HEK293 (cell line): Measurements from ENCODE around the gene PCDHGB7.

ENCODE experiments used
- CTCF ChIA-PET: fragments of 350-600 bp; formaldehyde crosslinking; extraction: SDS; loops from one replicate; lab custom pipeline; 2021; ENCODE audit warnings: antibody characterized with exemption; lab: Yijun Ruan, JAX
- POLR2A ChIA-PET: fragments of 300-600 bp; formaldehyde crosslinking; extraction: SDS; loops from one replicate; lab custom pipeline; 2020; ENCODE audit warnings: antibody characterized with exemption, inconsistent platforms; lab: Yijun Ruan, JAX
- H3K27ac ChIP-seq: fragments of 200-500 bp; sonication (Bioruptor generic); 2 replicates; pipeline ENCODE4 v1.5.1; 2014; ENCODE audit warnings: low read depth, low read length, control low read depth, inconsistent platforms; ENCODE audit errors: extremely low read depth
- H3K36me3 ChIP-seq, 2 experiments: fragments of 200-500 bp in 1 of 2; sonication (Bioruptor generic) in 1 of 2; 1 replicate in 1 of 2; 2 replicates in 1 of 2; pipeline ENCODE4 v1.5.1; 2014 to 2017; ENCODE audit warnings: inconsistent platforms in 2 of 2, low read length in 2 of 2; ENCODE audit not compliant: control insufficient read depth in 2 of 2, insufficient read depth in 1 of 2
- H3K4me1 ChIP-seq: fragments of 200-500 bp; sonication (Bioruptor generic); 2 replicates; pipeline ENCODE4 v1.5.1; 2014; ENCODE audit warnings: mild to moderate bottlenecking, low read length, inconsistent platforms; ENCODE audit not compliant: control insufficient read depth, insufficient read depth
- H3K4me3 ChIP-seq: 2 replicates; pipeline ENCODE4 v1.5.1; 2011; ENCODE audit warnings: low read depth, mild to moderate bottlenecking, control low read depth, low read length, moderate library complexity
- H3K9me3 ChIP-seq: fragments of 200-500 bp; sonication (Bioruptor generic); 2 replicates; pipeline ENCODE4 v1.5.1; 2014; ENCODE audit warnings: low read depth, low read length, inconsistent platforms; ENCODE audit not compliant: control insufficient read depth, insufficient read depth
- ZFHX2 ChIP-seq: fragments of 450-650 bp; formaldehyde crosslinking; conservative IDR thresholded peaks from 2 replicates; pipeline ENCODE4 v1.5.1; 2016; ENCODE audit warnings: missing biosample characterization, missing genetic modification characterization
- ZNF112 ChIP-seq: fragments of 450-650 bp; formaldehyde crosslinking; IDR thresholded peaks from 2 replicates; pipeline ENCODE4 v1.5.0; 2017; ENCODE audit warnings: missing biosample characterization, missing genetic modification characterization
- ZNF248 ChIP-seq: fragments of 450-650 bp; formaldehyde crosslinking; IDR thresholded peaks from 2 replicates; pipeline ENCODE4 v1.5.1; 2017; ENCODE audit warnings: missing biosample characterization, missing genetic modification characterization
- ZNF350 ChIP-seq: fragments of 450-650 bp; formaldehyde crosslinking; IDR thresholded peaks from 2 replicates; pipeline ENCODE4 v1.5.0; 2017; ENCODE audit warnings: missing biosample characterization, mild to moderate bottlenecking, missing genetic modification characterization
- ZNF501 ChIP-seq: fragments of 450-650 bp; formaldehyde crosslinking; IDR thresholded peaks from 2 replicates; pipeline ENCODE4 v1.5.1; 2016; ENCODE audit warnings: missing biosample characterization, missing genetic modification characterization
- ZNF529 ChIP-seq: fragments of 450-650 bp; formaldehyde crosslinking; IDR thresholded peaks from 2 replicates; pipeline ENCODE4 v1.5.1; 2017; ENCODE audit warnings: missing genetic modification characterization, missing biosample characterization; ENCODE audit not compliant: insufficient replicate concordance
- ZNF600 ChIP-seq: fragments of 450-650 bp; formaldehyde crosslinking; IDR thresholded peaks from 2 replicates; pipeline ENCODE4 v1.5.1; 2016; ENCODE audit warnings: missing biosample characterization, missing genetic modification characterization
- ZNF670 ChIP-seq: fragments of 450-650 bp; formaldehyde crosslinking; IDR thresholded peaks from 2 replicates; pipeline ENCODE4 v1.5.1; 2016; ENCODE audit warnings: missing biosample characterization, missing genetic modification characterization, low read depth
- ZNF837 ChIP-seq: fragments of 450-650 bp; formaldehyde crosslinking; IDR thresholded peaks from 2 replicates; pipeline ENCODE4 v1.5.1; 2016; ENCODE audit warnings: missing biosample characterization, missing genetic modification characterization
- ZSCAN16 ChIP-seq: fragments of 450-650 bp; formaldehyde crosslinking; IDR thresholded peaks from 2 replicates; pipeline ENCODE4 v1.5.1; 2016; ENCODE audit warnings: missing biosample characterization, missing genetic modification characterization
- TF ChIP-seq, protein P1 (sequence below): fragments of 450-650 bp; formaldehyde crosslinking; IDR thresholded peaks from 2 replicates; pipeline ENCODE4 v1.5.1; 2016; ENCODE audit warnings: missing biosample characterization, missing genetic modification characterization
- TF ChIP-seq, protein P2 (sequence below): fragments of 450-650 bp; formaldehyde crosslinking; IDR thresholded peaks from 2 replicates; pipeline ENCODE4 v1.5.1; 2016; ENCODE audit warnings: missing biosample characterization, missing genetic modification characterization
- TF ChIP-seq, protein P3 (sequence below): fragments of 450-650 bp; formaldehyde crosslinking; IDR thresholded peaks from 2 replicates; pipeline ENCODE4 v1.5.1; 2016; ENCODE audit warnings: missing biosample characterization, missing genetic modification characterization
- TF ChIP-seq, protein P4 (sequence below): fragments of 450-650 bp; formaldehyde crosslinking; IDR thresholded peaks from 2 replicates; pipeline ENCODE4 v1.5.1; 2016; ENCODE audit warnings: missing biosample characterization, missing genetic modification characterization
- TF ChIP-seq, protein P5 (sequence below): fragments of 450-650 bp; formaldehyde crosslinking; conservative IDR thresholded peaks from 2 replicates; pipeline ENCODE4 v1.5.1; 2016; ENCODE audit warnings: low read depth, missing biosample characterization, missing genetic modification characterization

PCDHGB7 gene

DNA sequence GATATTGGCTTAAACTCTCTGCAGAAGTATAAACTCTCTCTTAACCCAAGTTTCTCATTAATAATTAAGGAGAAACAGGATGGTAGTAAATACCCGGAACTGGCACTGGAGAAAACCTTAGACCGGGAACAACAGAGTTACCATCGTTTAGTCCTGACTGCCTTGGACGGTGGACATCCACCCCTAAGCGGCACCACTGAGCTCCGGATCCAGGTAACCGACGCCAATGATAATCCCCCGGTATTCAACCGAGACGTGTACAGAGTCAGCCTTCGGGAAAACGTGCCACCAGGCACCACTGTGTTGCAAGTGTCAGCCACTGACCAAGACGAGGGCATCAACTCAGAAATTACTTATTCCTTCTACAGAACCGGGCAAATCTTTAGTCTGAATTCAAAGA, 18.9 kb upstream of the PCDHGB7 start (continued):
- TF ChIP-seq ZFHX2 (tag by site-specific recombination) (no peak), ZNF248 (tag by site-specific recombination) (no peak), ZNF350 (tag by site-specific recombination) (no peak), ZNF501 (tag by site-specific recombination) (no peak), ZNF600 (no peak)
- TF ChIP-seq, protein P1, sequence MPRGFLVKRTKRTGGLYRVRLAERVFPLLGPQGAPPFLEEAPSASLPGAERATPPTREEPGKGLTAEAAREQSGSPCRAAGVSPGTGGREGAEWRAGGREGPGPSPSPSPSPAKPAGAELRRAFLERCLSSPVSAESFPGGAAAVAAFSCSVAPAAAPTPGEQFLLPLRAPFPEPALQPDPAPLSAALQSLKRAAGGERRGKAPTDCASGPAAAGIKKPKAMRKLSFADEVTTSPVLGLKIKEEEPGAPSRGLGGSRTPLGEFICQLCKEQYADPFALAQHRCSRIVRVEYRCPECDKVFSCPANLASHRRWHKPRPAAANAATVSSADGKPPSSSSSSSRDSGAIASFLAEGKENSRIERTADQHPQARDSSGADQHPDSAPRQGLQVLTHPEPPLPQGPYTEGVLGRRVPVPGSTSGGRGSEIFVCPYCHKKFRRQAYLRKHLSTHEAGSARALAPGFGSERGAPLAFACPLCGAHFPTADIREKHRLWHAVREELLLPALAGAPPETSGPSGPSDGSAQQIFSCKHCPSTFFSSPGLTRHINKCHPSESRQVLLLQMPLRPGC: no peak
- TF ChIP-seq, protein P2, sequence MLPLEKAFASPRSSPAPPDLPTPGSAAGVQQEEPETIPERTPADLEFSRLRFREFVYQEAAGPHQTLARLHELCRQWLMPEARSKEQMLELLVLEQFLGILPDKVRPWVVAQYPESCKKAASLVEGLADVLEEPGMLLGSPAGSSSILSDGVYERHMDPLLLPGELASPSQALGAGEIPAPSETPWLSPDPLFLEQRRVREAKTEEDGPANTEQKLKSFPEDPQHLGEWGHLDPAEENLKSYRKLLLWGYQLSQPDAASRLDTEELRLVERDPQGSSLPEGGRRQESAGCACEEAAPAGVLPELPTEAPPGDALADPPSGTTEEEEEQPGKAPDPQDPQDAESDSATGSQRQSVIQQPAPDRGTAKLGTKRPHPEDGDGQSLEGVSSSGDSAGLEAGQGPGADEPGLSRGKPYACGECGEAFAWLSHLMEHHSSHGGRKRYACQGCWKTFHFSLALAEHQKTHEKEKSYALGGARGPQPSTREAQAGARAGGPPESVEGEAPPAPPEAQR (tag by site-specific recombination): no peak
- TF ChIP-seq, all 188 proteins: peak for 0

DNA sequence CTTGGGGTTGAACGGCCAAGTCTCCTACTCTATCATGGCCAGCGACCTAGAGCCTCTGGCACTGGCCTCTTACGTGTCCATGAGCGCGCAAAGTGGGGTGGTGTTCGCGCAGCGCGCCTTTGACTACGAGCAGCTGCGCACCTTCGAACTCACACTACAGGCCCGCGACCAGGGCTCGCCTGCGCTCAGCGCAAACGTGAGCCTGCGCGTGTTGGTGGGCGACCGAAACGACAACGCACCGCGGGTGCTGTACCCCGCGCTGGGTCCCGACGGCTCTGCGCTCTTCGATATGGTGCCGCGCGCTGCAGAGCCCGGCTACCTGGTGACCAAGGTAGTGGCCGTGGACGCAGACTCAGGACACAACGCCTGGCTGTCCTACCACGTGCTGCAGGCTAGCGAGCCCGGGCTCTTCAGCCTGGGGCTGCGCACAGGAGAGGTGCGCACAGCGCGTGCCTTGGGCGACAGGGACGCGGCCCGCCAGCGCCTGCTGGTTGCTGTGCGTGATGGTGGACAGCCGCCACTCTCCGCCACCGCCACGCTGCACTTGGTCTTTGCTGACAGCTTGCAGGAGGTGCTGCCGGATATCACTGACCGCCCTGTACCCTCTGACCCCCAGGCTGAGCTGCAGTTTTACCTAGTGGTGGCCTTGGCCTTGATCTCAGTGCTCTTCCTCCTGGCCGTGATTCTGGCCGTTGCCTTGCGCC, 17.8 kb upstream of the PCDHGB7 start:
- ChIA-PET POLR2A (no interaction called here), CTCF (interaction anchor here (1.0 to 1.5 kb wide), 3 partner anchors 22 to 165 kb away, joined by 3 to 4 read pairs (median 3); partner anchors contain the start of gene PCDHGA11)
- no peaks in the 10 kb centered on the region; the same call in 1 of the 2 replicates for H3K9me3 ChIP-seq
- no peak overlapping the region for H3K4me3 ChIP-seq
- no peaks in the 10 kb centered on the region for H3K4me1 ChIP-seq
- TF ChIP-seq, protein P3, sequence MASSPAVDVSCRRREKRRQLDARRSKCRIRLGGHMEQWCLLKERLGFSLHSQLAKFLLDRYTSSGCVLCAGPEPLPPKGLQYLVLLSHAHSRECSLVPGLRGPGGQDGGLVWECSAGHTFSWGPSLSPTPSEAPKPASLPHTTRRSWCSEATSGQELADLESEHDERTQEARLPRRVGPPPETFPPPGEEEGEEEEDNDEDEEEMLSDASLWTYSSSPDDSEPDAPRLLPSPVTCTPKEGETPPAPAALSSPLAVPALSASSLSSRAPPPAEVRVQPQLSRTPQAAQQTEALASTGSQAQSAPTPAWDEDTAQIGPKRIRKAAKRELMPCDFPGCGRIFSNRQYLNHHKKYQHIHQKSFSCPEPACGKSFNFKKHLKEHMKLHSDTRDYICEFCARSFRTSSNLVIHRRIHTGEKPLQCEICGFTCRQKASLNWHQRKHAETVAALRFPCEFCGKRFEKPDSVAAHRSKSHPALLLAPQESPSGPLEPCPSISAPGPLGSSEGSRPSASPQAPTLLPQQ: no peak
- TF ChIP-seq ZSCAN16 (tag by site-specific recombination) (no peak), ZNF529 (tag by site-specific recombination) (no peak), ZNF112 (tag by site-specific recombination) (no peak), ZNF670 (no peak), ZNF837 (tag by site-specific recombination) (no peak)
- TF ChIP-seq, protein P4, sequence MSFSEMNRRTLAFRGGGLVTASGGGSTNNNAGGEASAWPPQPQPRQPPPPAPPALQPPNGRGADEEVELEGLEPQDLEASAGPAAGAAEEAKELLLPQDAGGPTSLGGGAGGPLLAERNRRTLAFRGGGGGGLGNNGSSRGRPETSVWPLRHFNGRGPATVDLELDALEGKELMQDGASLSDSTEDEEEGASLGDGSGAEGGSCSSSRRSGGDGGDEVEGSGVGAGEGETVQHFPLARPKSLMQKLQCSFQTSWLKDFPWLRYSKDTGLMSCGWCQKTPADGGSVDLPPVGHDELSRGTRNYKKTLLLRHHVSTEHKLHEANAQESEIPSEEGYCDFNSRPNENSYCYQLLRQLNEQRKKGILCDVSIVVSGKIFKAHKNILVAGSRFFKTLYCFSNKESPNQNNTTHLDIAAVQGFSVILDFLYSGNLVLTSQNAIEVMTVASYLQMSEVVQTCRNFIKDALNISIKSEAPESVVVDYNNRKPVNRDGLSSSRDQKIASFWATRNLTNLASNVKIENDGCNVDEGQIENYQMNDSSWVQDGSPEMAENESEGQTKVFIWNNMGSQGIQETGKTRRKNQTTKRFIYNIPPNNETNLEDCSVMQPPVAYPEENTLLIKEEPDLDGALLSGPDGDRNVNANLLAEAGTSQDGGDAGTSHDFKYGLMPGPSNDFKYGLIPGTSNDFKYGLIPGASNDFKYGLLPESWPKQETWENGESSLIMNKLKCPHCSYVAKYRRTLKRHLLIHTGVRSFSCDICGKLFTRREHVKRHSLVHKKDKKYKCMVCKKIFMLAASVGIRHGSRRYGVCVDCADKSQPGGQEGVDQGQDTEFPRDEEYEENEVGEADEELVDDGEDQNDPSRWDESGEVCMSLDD: no peak
- TF ChIP-seq, protein P5, sequence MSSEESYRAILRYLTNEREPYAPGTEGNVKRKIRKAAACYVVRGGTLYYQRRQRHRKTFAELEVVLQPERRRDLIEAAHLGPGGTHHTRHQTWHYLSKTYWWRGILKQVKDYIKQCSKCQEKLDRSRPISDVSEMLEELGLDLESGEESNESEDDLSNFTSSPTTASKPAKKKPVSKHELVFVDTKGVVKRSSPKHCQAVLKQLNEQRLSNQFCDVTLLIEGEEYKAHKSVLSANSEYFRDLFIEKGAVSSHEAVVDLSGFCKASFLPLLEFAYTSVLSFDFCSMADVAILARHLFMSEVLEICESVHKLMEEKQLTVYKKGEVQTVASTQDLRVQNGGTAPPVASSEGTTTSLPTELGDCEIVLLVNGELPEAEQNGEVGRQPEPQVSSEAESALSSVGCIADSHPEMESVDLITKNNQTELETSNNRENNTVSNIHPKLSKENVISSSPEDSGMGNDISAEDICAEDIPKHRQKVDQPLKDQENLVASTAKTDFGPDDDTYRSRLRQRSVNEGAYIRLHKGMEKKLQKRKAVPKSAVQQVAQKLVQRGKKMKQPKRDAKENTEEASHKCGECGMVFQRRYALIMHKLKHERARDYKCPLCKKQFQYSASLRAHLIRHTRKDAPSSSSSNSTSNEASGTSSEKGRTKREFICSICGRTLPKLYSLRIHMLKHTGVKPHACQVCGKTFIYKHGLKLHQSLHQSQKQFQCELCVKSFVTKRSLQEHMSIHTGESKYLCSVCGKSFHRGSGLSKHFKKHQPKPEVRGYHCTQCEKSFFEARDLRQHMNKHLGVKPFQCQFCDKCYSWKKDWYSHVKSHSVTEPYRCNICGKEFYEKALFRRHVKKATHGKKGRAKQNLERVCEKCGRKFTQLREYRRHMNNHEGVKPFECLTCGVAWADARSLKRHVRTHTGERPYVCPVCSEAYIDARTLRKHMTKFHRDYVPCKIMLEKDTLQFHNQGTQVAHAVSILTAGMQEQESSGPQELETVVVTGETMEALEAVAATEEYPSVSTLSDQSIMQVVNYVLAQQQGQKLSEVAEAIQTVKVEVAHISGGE (tag by site-specific recombination): no peak
- H3K36me3 ChIP-seq: no peaks in the 10 kb centered on the region
- H3K27ac ChIP-seq: no peak overlapping the region
